Suppressor macrophage (primary cell): ENCODE measurements around the gene MYH16.
"Not testable (repeated sequence)": the region's sequence is repeated elsewhere in the genome, so short reads cannot be mapped to it uniquely, and the experiment has no call there.

ENCODE experiments used
- DNase-seq, 4 experiments: peaks; one replicate each; pipeline ENCODE4 v3.0.0-alpha.2; 2020 to 2022

MYH16 gene

GRCh38 chr7:99305473-99306260, 33.0 kb downstream of the MYH16 start:
- peak in 3 of 4 experiments; percentile 28 to 48 (median 29) for DNase-seq

GRCh38 chr7:99308461-99309074, 35.9 kb downstream of the MYH16 start:
- DNase-seq = no peak

- DNase-seq = no peak
Observed at GRCh38 chr7:99309111-99309510, 36.5 kb downstream of the MYH16 start.

- no peak for DNase-seq
Observed at GRCh38 chr7:99310004-99310403, 37.4 kb downstream of the MYH16 start.

- no peak for DNase-seq
Observed at GRCh38 chr7:99311702-99312101, 39.1 kb downstream of the MYH16 start.

GRCh38 chr7:99312316-99313203, 39.9 kb downstream of the MYH16 start:
- DNase-seq = peak; percentile 81 to 92 (median 88)

GRCh38 chr7:99313204-99313573, 40.5 kb downstream of the MYH16 start:
- DNase-seq = no peak

GRCh38 chr7:99314504-99314903, 41.9 kb downstream of the MYH16 start:
- DNase-seq = no peak

- DNase-seq = no peak
Observed at GRCh38 chr7:99320371-99320770, 47.7 kb downstream of the MYH16 start.

GRCh38 chr7:99322659-99323058, 50.0 kb downstream of the MYH16 start:
- not testable (repeated sequence) for DNase-seq

- DNase-seq = no peak
Observed at GRCh38 chr7:99324559-99324958, 51.9 kb downstream of the MYH16 start.

- no peak for DNase-seq
Observed at GRCh38 chr7:99325001-99325493, 52.4 kb downstream of the MYH16 start.

- peak; percentile 96 to 98 (median 98) for DNase-seq
Observed at GRCh38 chr7:99325592-99326407, 53.2 kb downstream of the MYH16 start, which contains the start of gene ARPC1A. TSS of gene ARPC1A (plus strand) at chr7:99325898. CDS start at chr7:99333354, 7,456 bp downstream.

GRCh38 chr7:99326408-99326782, 53.8 kb downstream of the MYH16 start:
- peak in 2 of 4 experiments; percentile 12 to 28 for DNase-seq

GRCh38 chr7:99330314-99330961, 57.8 kb downstream of the MYH16 start:
- DNase-seq = peak; percentile 59 to 84 (median 68)

GRCh38 chr7:99331002-99331401, 58.4 kb downstream of the MYH16 start:
- no peak for DNase-seq

- DNase-seq = no peak
Observed at GRCh38 chr7:99339595-99339994, 67.0 kb downstream of the MYH16 start.

- no peak for DNase-seq
Observed at GRCh38 chr7:99340659-99341058, 68.0 kb downstream of the MYH16 start.

GRCh38 chr7:99344061-99344647, 71.5 kb downstream of the MYH16 start:
- DNase-seq = no peak

GRCh38 chr7:99350641-99351040, 78.0 kb downstream of the MYH16 start:
- DNase-seq = not testable (repeated sequence)

- no peak for DNase-seq
Observed at GRCh38 chr7:99352247-99352646, 79.6 kb downstream of the MYH16 start.
